Testis (tissue), 3 donors: Measurements from ENCODE around the gene IGSF8. TPM values are rescaled to one million over a fixed set of nuclear protein-coding genes. Genes with fewer than 3 reads are reported as not detected.
"Not testable (repeated sequence)": the region's sequence is repeated elsewhere in the genome, so short reads cannot be mapped to it uniquely, and the experiment has no call there.

ENCODE experiments used
- DNase-seq: peaks from one replicate; pipeline ENCODE4 v3.0.0-alpha.2; 2019
- H3K27ac ChIP-seq, 2 donors: fragments of 200-600 bp; sonication (generic); one replicate each; pipeline ENCODE4 v1.5.1; 2019
- H3K27me3 ChIP-seq: fragments of 200-600 bp; sonication (generic); one replicate; pipeline ENCODE4 v1.5.1; 2019
- H3K36me3 ChIP-seq: fragments of 200-600 bp; sonication (generic); one replicate; pipeline ENCODE4 v1.5.1; 2017; ENCODE audit warnings: low read depth; ENCODE audit errors: missing control alignments
- H3K4me1 ChIP-seq: fragments of 200-600 bp; sonication (generic); one replicate; pipeline ENCODE4 v1.5.1; 2019
- H3K4me3 ChIP-seq, 2 donors: fragments of 200-600 bp; sonication (generic); one replicate each; pipeline ENCODE4 v1.5.1; 2017 to 2019
- H3K9me3 ChIP-seq: fragments of 200-600 bp; sonication (generic); one replicate; pipeline ENCODE4 v1.5.1; 2017
- POLR2A ChIP-seq: fragments of 450-650 bp; IDR thresholded peaks from one replicate; pipeline ENCODE4 v1.6.1; 2017; ENCODE audit warnings: antibody characterized with exemption, mild to moderate bottlenecking, moderate library complexity
- WGBS, 2 donors: methylation state at CpG; one replicate each; pipeline ENCODE4 v1.1.5; 2018; 5-methylcytosine and 5-hydroxymethylcytosine counted together
- intact Hi-C: fragments of 100-400 bp; cut with DNase I; formaldehyde crosslinking; loops from one replicate; pipeline ENCODE4 v1.15.1; 2023; ENCODE audit warnings: low total_unique reads
- polyA plus RNA-seq: library from polyadenylated mRNA; stranded (reverse); fragments of 350-450 nt; fragmentation: Illumina TruSeq; extraction: RNeasy Lipid Tissue Mini Kit (QIAGEN cat#74804); gene quantifications from one replicate; pipeline ENCODE4 v1.2.3, GENCODE V29; 2014; ENCODE audit warnings: low read depth, low replicate concordance; ENCODE audit not compliant: insufficient read depth
- total RNA-seq, 2 donors: library from RNA; depleted of rRNA; stranded (reverse); fragments of >200 nt; gene quantifications; one replicate each; pipeline ENCODE4 v1.2.3, GENCODE V29; 2016
- TF ChIP-seq, protein P1 (sequence below), 3 experiments: fragments of 450-650 bp in 2 of 3; fragments of 200-600 bp in 1 of 3; sonication (generic) in 1 of 3; IDR thresholded peaks; one replicate each; pipeline ENCODE4 v1.5.1; 2016 to 2019; ENCODE audit warnings: antibody characterized with exemption in 3 of 3, mild to moderate bottlenecking in 2 of 3, moderate library complexity in 1 of 3

IGSF8 gene
- total and polyA plus RNA-seq, 3 donors from 2014 or later: 79.8 to 119 (median 104) TPM

DNA sequence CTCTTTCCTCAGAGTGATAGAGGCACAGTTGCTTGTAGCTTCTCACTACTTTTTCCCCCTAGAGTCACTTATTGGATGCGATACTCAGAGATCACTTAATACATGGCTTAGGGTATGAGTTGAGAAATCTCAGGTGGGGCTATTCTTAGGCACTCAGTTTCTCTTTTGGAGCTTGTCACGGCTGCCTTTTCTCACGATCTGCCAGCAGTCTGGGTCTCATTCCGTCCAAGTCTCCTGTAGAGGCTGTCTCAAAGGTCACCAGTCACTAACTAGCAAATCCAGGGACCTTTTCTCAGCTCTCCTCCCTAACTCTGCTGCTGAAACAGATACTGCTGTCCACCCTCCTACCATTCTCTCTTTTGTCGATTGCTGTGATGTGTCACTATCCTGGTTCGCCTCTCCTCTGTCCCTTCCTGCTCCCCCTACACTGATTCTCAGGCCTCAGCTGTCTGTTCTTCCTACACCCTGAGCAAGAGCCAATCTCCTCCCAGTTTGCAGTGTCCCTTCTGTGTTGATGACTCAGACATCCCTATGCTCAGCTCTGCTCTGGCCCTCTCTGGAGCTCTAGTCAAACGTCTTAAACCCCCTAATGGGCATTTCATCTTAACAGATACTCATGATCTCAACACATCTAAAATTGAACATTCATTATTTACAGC is 29.6 kb upstream of the IGSF8 start:
- H3K4me1 ChIP-seq: peaks cover 25% of the 10 kb centered on the region
- H3K27me3 ChIP-seq: no peaks in the 10 kb centered on the region
- TF ChIP-seq, protein P1, sequence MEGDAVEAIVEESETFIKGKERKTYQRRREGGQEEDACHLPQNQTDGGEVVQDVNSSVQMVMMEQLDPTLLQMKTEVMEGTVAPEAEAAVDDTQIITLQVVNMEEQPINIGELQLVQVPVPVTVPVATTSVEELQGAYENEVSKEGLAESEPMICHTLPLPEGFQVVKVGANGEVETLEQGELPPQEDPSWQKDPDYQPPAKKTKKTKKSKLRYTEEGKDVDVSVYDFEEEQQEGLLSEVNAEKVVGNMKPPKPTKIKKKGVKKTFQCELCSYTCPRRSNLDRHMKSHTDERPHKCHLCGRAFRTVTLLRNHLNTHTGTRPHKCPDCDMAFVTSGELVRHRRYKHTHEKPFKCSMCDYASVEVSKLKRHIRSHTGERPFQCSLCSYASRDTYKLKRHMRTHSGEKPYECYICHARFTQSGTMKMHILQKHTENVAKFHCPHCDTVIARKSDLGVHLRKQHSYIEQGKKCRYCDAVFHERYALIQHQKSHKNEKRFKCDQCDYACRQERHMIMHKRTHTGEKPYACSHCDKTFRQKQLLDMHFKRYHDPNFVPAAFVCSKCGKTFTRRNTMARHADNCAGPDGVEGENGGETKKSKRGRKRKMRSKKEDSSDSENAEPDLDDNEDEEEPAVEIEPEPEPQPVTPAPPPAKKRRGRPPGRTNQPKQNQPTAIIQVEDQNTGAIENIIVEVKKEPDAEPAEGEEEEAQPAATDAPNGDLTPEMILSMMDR (IDR thresholded peaks at IDR 0.05): no peak
- TF ChIP-seq POLR2A: no peak
- no peak for DNase-seq
- intact Hi-C loops: no loop called here
- H3K27ac ChIP-seq: no peak overlapping the region
- WGBS, 2 donors: 63 to 65% methylated on average over 7 of the region's 7 CpGs
- no peak overlapping the region for H3K4me3 ChIP-seq
- no peaks in the 10 kb centered on the region for H3K9me3 ChIP-seq
- no peaks in the 10 kb centered on the region for H3K36me3 ChIP-seq

DNA sequence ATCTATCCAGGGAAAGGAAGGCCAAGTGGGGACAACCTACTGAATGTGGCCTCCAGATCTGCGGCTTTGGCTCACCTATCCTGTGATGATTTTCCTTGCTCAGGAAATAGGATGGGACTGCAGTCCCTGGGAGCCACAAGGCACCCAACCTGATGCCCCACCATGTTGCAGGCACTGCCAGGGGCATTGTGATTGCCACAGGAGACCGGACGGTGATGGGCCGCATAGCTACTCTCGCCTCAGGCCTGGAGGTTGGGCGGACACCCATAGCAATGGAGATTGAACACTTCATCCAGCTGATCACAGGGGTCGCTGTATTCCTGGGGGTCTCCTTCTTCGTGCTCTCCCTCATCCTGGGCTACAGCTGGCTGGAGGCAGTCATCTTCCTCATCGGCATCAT is 29.0 kb upstream of the IGSF8 start:
- intact Hi-C loops: no loop called here
- no peaks in the 10 kb centered on the region for H3K27me3 ChIP-seq
- H3K4me3 ChIP-seq: no peak overlapping the region
- TF ChIP-seq POLR2A: no peak
- TF ChIP-seq, protein P1 (IDR thresholded peaks at IDR 0.05): no peak
- H3K4me1 ChIP-seq: peaks cover 21% of the 10 kb centered on the region
- DNase-seq: no peak
- WGBS, 2 donors: 95 to 96% methylated on average over 6 to 9 of the region's 9 CpGs
- H3K9me3 ChIP-seq: no peaks in the 10 kb centered on the region
- H3K27ac ChIP-seq: no peak overlapping the region
- H3K36me3 ChIP-seq: no peaks in the 10 kb centered on the region

DNA sequence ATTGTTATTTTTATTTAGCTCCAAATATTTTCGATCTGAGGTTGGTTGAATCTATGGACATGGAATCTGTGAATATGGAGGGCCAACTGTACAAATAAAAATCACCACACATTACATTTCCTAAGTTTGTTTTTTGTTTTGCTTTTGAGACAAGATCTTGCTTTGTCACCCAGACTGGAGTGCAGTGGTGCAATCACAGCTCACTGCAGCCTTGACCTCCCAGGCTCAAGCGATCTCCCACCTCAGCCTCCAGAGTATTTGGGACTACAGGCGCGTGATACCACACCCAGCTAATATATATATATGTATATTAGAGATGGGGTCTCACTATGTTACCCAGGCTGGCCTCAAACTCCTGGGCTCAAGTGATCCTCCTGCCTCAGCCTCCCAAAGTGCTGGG is 27.9 kb upstream of the IGSF8 start:
- H3K4me3 ChIP-seq, H3K27me3 ChIP-seq, H3K36me3 ChIP-seq, H3K9me3 ChIP-seq, DNase-seq, intact Hi-C loops, H3K27ac ChIP-seq: not testable (repeated sequence)
- 66% methylated on average over 4 of the region's 4 CpGs for WGBS, 2 donors
- H3K4me1 ChIP-seq: peaks cover 10% of the 10 kb centered on the region

- H3K4me3 ChIP-seq: no peak overlapping the region
- no peaks in the 10 kb centered on the region for H3K9me3 ChIP-seq
- 87 to 95% methylated on average over 1 of the region's 1 CpG for WGBS, 2 donors
- H3K27ac ChIP-seq: no peak overlapping the region
- intact Hi-C loops: no loop called here
- DNase-seq: no peak
- TF ChIP-seq, protein P1 (IDR thresholded peaks at IDR 0.05): no peak
- TF ChIP-seq POLR2A: no peak
- no peaks in the 10 kb centered on the region for H3K27me3 ChIP-seq
- peaks cover 4% of the 10 kb centered on the region for H3K4me1 ChIP-seq
- no peaks in the 10 kb centered on the region for H3K36me3 ChIP-seq
Measured at GRCh38 chr1:160125746-160126145, 27.3 kb upstream of the IGSF8 start.

DNA sequence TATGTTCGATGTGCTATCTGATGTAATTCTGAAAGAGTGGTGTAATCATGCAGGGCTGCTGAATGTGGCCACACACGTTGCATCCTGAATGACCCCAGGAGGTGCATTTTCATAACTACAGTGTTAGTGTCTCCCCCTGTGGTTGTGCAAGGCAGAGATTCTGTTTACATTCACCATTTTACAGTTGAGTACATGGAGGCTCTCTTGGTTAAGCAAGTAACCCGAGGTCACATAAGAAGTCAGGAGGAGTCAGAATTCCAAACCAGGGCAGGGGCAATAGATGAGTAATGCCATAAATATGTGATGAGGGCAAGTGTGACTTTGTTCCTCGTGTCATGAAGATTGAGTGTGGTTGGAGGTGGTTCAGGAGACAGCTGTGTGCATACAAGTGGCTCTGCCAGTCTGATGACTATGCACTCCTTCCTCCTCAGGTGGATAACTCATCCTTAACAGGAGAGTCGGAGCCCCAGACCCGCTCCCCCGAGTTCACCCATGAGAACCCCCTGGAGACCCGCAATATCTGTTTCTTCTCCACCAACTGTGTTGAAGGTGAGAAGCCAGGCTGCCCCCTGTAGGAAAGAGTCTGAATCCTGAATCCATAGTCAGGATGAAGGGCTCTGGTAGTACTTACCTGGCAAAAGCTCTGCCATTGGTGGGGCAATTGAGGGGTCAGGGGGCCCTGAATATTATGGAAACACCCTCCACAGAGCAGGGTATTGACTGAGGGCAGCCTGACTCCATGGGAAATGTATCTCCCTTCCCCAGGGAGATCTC is 26.5 kb upstream of the IGSF8 start:
- intact Hi-C loops: no loop called here
- no peak overlapping the region for H3K27ac ChIP-seq
- no peak for DNase-seq
- no peak for TF ChIP-seq POLR2A
- TF ChIP-seq, protein P1 (IDR thresholded peaks at IDR 0.05): no peak
- WGBS, 2 donors: 76 to 82% methylated on average over 8 of the region's 8 CpGs
- H3K9me3 ChIP-seq: no peaks in the 10 kb centered on the region
- H3K27me3 ChIP-seq: no peaks in the 10 kb centered on the region
- H3K36me3 ChIP-seq: no peaks in the 10 kb centered on the region
- no peaks in the 10 kb centered on the region for H3K4me1 ChIP-seq
- no peak overlapping the region for H3K4me3 ChIP-seq
